ENCODE results near the gene RALA.

DNA sequence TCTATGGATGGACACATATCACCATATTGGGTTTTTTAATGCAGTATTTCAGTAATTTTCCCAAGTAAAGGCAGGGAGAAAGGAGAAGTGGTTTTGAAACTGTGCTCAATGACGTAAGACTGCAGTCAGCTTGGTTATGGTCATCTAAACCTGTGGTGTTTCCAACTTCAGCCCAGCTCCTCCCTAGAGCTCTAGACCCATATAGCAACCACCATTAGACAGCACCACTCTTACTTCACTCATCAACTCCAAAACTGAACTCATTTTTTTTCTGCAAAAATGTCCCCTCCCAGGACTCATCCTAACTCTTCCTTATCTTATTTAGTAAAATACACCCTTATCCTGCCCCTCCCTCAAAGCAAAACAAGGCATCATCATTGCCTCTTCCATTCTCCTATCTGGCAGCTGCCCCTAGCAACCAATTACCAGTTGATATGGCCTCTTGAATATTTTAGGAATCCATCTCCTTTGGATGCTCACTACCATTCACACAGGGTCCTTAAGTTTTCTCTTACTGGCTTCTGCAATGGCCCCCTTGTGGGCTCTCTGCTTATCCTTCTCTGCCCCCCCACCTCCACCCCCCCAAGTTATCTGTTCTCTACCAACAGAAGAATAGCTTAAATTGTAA lies 1.5 kb upstream of the RALA start:
- TF ChIP-seq POLR2A (IDR thresholded peaks at IDR 0.05; ENCODE audit: low read depth, low read length) (peak; percentile 38; the same call in 1 of the 2 replicates), POLR2AphosphoS5 (IDR thresholded peaks at IDR 0.05; ENCODE audit: low read depth, low read length) (no peak; the same call in 1 of the 2 replicates), TAF1 (IDR thresholded peaks at IDR 0.05; ENCODE audit: low read depth, low read length) (no peak), POU2F2 (IDR thresholded peaks at IDR 0.05; ENCODE audit: low read depth, low read length) (no peak)
